HG03097 (cell line): ENCODE data around the gene HSD17B12.
"Not testable (repeated sequence)": the region's sequence is repeated elsewhere in the genome, so short reads cannot be mapped to it uniquely, and the experiment has no call there.

Experiments
- ATAC-seq: cut with Tn5 transposase; IDR thresholded peaks from one replicate; pipeline ENCODE4 v1.9.1; 2021; ENCODE audit not compliant: unreplicated experiment, low FRiP score

Gene HSD17B12

GRCh38 chr11:43738600-43739409 is 58.3 kb downstream of the HSD17B12 start:
- ATAC-seq = no peak

GRCh38 chr11:43746670-43747069 is 66.1 kb downstream of the HSD17B12 start:
- ATAC-seq = no peak

GRCh38 chr11:43747130-43747802 is 66.7 kb downstream of the HSD17B12 start:
- ATAC-seq = no peak

GRCh38 chr11:43748095-43748494 is 67.6 kb downstream of the HSD17B12 start:
- ATAC-seq = no peak

GRCh38 chr11:43751726-43752125 is 71.2 kb downstream of the HSD17B12 start:
- no peak for ATAC-seq

GRCh38 chr11:43756575-43756974 is 76.0 kb downstream of the HSD17B12 start:
- ATAC-seq = no peak

- no peak for ATAC-seq
These were observed 78.4 kb downstream of the HSD17B12 start for GRCh38 chr11:43758927-43759326.

GRCh38 chr11:43760902-43761301 is 80.4 kb downstream of the HSD17B12 start:
- no peak for ATAC-seq

- ATAC-seq = no peak
These were observed 84.7 kb downstream of the HSD17B12 start for GRCh38 chr11:43765194-43765593.

GRCh38 chr11:43768654-43769053 is 88.1 kb downstream of the HSD17B12 start:
- not testable (repeated sequence) for ATAC-seq

- ATAC-seq = no peak
These were observed 89.6 kb downstream of the HSD17B12 start for GRCh38 chr11:43770173-43770572.

GRCh38 chr11:43772733-43773132 is 92.2 kb downstream of the HSD17B12 start:
- ATAC-seq = no peak

- no peak for ATAC-seq
These were observed 94.2 kb downstream of the HSD17B12 start for GRCh38 chr11:43774786-43775185.

- no peak for ATAC-seq
These were observed 98.8 kb downstream of the HSD17B12 start for GRCh38 chr11:43779306-43779705.

GRCh38 chr11:43784301-43784700 is 103.8 kb downstream of the HSD17B12 start:
- no peak for ATAC-seq

GRCh38 chr11:43784866-43785265 is 104.3 kb downstream of the HSD17B12 start:
- no peak for ATAC-seq

GRCh38 chr11:43785318-43785717 is 104.8 kb downstream of the HSD17B12 start:
- ATAC-seq = no peak

- ATAC-seq = no peak
These were observed 105.5 kb downstream of the HSD17B12 start for GRCh38 chr11:43786016-43786415.

GRCh38 chr11:43787824-43788223 is 107.3 kb downstream of the HSD17B12 start:
- no peak for ATAC-seq

GRCh38 chr11:43788421-43788820 is 107.9 kb downstream of the HSD17B12 start:
- no peak for ATAC-seq

GRCh38 chr11:43789700-43790443 is 109.3 kb downstream of the HSD17B12 start:
- no peak for ATAC-seq
